Glomerular endothelial cell (primary cell): ENCODE measurements around the gene GTPBP3. TPM values are rescaled to one million over a fixed set of nuclear protein-coding genes. Genes with fewer than 3 reads are reported as not detected.
"Not testable (repeated sequence)": the region's sequence is repeated elsewhere in the genome, so short reads cannot be mapped to it uniquely, and the experiment has no call there.

Experiments used
- DNase-seq: peaks from one replicate; pipeline ENCODE4 v3.0.0-alpha.2; 2011; ENCODE audit warnings: low read depth, low spot score; ENCODE audit errors: extremely low read depth
- total RNA-seq: library from RNA; depleted of rRNA; stranded (reverse); fragments of >200 nt; gene quantifications from 2 replicates; pipeline ENCODE4 v1.2.3, GENCODE V29; 2015

Gene GTPBP3
- total RNA-seq, 1 donor from 2014 or later, result 34.1 TPM

- DNase-seq, result no peak
Measured at GRCh38 chr19:17340871-17341357, 3.6 kb downstream of the GTPBP3 start.

GRCh38 chr19:17341386-17341785, 4.0 kb downstream of the GTPBP3 start:
- DNase-seq, result no peak

- DNase-seq, result no peak
Measured at GRCh38 chr19:17341845-17342244, 4.5 kb downstream of the GTPBP3 start.

GRCh38 chr19:17346109-17346671, 8.8 kb downstream of the GTPBP3 start:
- DNase-seq, result no peak

- no peak for DNase-seq
Measured at GRCh38 chr19:17347361-17347760, 10.0 kb downstream of the GTPBP3 start.

- no peak for DNase-seq
Measured at GRCh38 chr19:17347877-17348276, 10.5 kb downstream of the GTPBP3 start.

GRCh38 chr19:17348700-17349099, 11.3 kb downstream of the GTPBP3 start:
- no peak for DNase-seq

- no peak for DNase-seq
Measured at GRCh38 chr19:17351815-17352435, 14.6 kb downstream of the GTPBP3 start.

- DNase-seq, result no peak
Measured at GRCh38 chr19:17352608-17353280, 15.4 kb downstream of the GTPBP3 start.

GRCh38 chr19:17353386-17353785, 16.0 kb downstream of the GTPBP3 start:
- no peak for DNase-seq

GRCh38 chr19:17357078-17357666, 19.8 kb downstream of the GTPBP3 start:
- no peak for DNase-seq

GRCh38 chr19:17357724-17358123, 20.4 kb downstream of the GTPBP3 start:
- no peak for DNase-seq

GRCh38 chr19:17358395-17358794, 21.0 kb downstream of the GTPBP3 start:
- no peak for DNase-seq

- no peak for DNase-seq
Measured at GRCh38 chr19:17359905-17360800, 22.8 kb downstream of the GTPBP3 start.

GRCh38 chr19:17363852-17364605, 26.7 kb downstream of the GTPBP3 start:
- DNase-seq, result not testable (repeated sequence)

- DNase-seq, result no peak
Measured at GRCh38 chr19:17365361-17365760, 28.0 kb downstream of the GTPBP3 start.

GRCh38 chr19:17370026-17370587, 32.8 kb downstream of the GTPBP3 start:
- no peak for DNase-seq

GRCh38 chr19:17376935-17377600, 39.7 kb downstream of the GTPBP3 start, which contains the start of gene PLVAP:
Gene PLVAP (minus strand): TSS chr19:17377342. CDS start chr19:17377288, 54 bp downstream.
- no peak for DNase-seq

- no peak for DNase-seq
Measured at GRCh38 chr19:17378271-17378670, 40.9 kb downstream of the GTPBP3 start.
